ENCODE measurements around the gene HSDL2. TPM values are rescaled to one million over a fixed set of nuclear protein-coding genes. Genes with fewer than 3 reads are reported as not detected.
A peak's percentile ranks its signal among the peaks of the same experiment; 100 is the strongest.
"Not testable (repeated sequence)": the region's sequence is repeated elsewhere in the genome, so short reads cannot be mapped to it uniquely, and the experiment has no call there.

The HSDL2 gene
- total RNA-seq, 1 experiment from 2014 or later: 21.6 TPM

DNA sequence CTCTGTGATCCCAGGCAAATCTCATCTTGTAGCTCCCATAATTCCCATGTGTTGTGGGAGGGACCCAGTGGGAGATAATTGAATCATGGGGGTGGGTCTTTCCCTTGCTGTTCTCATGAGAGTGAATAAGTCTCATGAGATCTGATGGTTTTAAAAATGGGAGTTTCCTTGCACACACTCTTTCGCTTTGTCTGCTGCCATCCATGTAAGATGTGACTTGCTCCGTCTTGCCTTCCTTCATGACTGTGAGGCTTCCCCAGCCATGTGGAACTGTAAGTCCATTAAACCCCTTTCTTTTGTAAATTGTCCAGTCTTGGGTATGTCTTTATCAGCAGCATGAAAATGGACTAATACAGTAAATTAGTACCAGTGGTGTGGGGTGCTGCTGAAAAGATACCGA lies 14.7 kb upstream of the HSDL2 start:
- DNase-seq (ENCODE audit: low read depth): not testable (repeated sequence)

DNA sequence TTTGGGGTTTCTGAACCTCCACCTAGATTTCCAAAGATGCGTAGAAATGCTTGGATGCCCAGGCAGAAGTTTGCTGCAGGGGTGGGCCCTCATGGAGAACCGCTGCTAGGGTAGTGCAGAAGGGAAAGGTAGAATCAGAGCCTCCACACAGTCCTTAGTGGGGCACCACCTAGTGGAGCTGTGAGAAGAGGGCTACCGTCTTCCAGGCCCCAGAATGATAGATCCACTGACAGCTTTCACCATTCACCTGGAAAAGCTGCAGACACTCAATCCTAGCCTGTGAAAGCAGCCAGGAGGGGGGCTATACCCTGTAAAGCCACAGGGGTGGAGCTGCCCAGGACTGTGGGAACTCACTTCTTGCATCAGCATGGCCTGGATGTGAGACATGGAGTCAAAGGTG lies 13.3 kb upstream of the HSDL2 start:
- DNase-seq (ENCODE audit: low read depth): no peak

DNA sequence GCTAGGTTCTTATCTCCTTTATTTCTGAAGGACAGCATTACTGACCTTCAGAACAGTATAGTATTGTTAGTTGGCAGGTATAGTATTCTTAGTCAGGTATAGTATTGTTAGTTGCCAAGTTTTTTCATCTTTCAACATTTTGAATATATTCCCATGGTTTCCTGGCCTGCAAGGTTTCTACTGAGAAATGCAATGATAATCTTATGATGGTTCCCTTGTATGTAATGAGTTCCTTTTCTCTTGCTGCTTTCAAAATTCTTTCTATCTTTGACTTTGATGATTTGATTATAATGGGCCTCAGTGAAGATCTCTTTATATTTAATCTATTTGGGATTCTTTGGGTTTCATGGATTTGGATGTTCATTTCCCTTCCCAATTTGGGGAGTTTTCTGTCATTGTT lies 12.4 kb upstream of the HSDL2 start:
- DNase-seq (ENCODE audit: low read depth): no peak

DNA sequence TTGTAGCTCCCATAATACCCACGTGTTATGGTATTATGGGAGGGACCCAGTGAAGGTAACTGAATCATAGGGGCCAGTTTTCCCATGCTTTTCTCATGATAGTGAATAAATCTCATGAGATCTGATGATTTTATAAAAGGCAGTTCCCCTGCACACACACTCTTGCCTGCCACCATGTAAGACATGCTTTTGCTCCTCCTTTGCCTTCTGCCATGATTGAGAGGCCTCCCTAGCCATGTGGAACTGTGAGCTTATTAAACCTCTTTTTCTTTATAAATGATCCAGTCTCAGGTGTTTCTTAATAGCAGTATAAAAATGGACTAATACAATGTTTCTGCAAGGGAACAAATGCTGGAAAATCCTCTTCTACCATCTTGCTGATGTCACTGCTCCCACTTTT lies 10.1 kb upstream of the HSDL2 start:
- no peak for DNase-seq (ENCODE audit: low read depth)

DNA sequence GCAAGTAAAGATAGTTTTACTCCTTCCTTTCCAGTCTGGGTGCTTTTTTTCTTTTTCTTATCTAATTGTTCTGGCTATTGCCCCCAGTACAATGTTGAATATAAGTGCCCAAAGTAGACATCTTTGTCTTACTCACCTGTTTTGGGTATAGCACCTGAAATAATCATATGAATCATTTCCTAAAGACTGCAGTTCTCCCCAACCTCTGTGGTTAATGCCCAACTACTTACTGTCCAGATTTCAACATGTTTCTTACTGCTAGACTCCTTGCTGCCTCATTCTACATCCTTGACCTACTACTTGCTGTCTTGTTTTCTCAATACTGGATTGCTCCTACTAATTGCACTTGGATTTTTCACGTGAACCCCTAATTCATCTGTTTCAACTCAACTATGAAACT lies 8.8 kb upstream of the HSDL2 start:
- DNase-seq (ENCODE audit: low read depth): peak; percentile 20

DNA sequence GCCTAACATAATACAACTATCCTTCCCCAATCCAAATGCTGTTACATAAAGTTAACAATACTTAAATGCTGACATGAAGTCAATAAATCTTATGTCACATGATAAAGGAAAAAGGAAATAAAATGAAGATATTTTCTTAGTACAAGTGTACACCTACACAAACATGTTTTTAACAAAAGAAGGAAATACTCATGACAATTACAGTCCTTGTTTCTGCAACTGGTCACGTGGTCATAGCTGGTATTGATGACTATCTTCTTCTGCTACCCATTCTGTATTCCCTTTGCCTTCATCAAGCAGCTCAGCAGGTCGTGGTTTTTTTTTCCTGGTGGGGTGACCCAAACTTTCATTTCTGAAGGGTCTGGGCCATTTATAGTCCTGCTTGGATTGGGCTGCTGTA lies 6.2 kb upstream of the HSDL2 start:
- not testable (repeated sequence) for DNase-seq (ENCODE audit: low read depth)

DNA sequence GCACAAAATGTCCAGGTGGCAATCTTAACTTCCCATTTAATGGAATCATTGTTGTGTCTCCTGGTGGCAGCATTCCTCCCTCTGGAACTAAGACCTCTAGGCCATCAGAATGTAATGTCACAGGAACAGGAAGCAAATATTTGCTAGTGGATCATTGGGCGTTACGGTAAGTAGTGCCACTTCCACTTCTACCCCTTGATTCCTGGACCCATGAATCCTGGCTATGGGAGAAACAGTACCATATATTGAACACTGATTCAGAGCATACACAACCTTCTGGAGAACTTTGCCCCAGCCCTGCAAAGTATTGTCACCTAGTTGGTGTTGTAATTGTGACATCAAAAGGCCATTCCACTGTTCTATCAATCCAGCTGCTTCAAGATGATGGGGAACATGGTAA lies 5.7 kb upstream of the HSDL2 start:
- DNase-seq (ENCODE audit: low read depth): not testable (repeated sequence)

DNA sequence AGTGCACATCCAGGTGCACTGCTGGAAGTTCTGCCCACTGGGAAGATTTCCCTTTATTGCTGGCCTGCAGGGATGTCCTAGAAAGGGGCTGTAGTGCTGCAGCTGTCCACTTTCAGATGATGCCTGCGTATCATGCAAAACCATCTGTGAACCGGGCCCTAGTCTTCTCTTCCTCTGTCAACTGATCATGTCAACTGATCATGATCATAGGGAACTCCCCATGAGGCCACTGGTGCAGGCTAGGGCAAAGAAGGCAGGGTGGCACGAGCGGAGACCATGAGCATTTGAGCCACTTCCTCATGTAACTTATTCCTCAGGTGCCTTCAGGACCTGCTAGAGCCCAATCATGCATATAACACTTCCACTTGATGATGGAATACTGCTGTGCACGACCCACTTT lies 4.5 kb upstream of the HSDL2 start:
- DNase-seq (ENCODE audit: low read depth): no peak

DNA sequence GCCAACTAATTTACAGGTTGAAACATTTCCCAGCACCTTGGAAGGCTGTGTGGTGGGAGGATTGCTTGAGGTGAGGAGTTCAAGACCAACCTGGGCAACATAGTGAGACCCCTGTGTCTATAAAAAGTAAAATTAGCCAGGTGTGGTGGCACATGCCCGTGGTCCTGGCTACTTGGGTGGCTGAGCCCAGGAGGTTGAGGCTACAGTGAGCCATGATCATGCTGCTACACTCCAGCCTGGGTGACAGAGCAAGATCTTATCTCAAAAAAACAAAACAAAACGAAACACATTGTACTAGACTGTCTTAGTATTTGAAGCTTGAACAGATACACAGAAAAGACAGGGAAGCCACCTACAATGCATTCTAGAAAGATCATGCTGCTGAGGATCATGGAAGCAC lies 2.8 kb upstream of the HSDL2 start:
- no peak for DNase-seq (ENCODE audit: low read depth)

DNA sequence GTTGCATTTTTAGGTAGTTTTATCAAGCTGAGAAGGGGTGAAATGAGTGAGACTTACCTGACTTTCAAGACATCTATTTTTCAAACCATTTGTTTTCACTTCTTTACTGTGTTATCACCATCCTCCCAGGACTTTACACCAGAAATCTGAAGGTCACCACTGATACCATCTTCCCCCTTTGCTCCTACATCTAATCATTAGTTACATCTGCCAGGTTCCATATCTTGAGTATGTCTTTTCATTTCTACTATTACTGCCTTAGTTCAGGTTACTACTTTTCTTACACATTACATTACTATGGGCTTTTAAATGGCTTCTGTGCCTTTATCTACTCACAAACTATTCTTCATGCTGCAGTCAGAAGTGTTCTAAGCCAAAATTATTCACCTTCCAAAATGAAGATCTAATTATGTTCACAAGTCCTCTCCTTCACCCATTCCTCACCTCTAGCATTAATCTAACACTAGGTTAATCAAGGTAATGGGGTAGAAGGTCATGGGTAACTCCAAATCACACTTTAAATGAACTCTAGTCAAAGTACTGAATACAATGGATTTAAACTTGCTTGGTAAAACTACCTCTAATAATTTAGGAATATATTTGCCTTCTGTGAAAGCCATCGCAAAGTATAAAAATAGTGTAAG lies 2.1 kb upstream of the HSDL2 start:
- no peak for DNase-seq (ENCODE audit: low read depth)

DNA sequence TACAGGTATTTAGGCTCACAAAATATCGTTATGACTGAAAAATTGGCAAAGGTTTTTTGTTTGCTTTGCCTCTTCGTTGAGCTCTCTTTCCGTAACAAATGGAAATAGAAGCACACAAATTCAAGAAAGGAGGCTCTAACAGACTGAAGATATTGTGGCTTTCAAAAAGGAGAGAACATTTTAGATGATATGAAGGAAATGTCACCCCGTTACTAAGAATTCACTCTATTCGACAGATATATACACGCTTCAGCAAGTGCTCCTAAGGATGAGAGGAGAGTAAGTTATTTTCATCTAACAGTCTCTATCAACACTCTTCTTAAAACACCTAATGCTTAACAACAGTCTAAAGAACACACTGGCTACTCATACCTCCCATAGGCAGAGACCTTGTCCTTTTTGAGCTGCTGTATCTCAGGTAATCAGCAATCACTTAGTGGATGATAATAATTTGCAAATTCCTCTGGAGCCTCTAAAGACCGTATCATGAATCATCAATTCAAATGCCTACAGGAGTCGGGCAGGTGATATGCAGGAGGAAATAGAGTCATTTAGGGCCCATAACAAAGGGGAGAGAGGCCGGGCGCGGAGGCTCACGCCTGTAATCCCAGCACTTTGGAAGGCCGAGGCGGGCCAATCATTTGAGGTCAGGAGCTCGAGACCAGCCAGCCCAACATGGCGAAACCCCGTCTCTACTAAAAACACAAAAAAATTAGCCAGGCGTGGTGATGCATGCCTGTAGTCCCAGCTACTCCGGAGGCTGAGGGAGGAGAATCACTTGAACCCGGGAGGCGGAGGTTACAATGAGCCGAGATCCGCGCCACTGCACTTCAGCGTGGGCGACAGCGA lies 1.4 kb upstream of the HSDL2 start:
- DNase-seq (ENCODE audit: low read depth): peak; percentile 27

DNA sequence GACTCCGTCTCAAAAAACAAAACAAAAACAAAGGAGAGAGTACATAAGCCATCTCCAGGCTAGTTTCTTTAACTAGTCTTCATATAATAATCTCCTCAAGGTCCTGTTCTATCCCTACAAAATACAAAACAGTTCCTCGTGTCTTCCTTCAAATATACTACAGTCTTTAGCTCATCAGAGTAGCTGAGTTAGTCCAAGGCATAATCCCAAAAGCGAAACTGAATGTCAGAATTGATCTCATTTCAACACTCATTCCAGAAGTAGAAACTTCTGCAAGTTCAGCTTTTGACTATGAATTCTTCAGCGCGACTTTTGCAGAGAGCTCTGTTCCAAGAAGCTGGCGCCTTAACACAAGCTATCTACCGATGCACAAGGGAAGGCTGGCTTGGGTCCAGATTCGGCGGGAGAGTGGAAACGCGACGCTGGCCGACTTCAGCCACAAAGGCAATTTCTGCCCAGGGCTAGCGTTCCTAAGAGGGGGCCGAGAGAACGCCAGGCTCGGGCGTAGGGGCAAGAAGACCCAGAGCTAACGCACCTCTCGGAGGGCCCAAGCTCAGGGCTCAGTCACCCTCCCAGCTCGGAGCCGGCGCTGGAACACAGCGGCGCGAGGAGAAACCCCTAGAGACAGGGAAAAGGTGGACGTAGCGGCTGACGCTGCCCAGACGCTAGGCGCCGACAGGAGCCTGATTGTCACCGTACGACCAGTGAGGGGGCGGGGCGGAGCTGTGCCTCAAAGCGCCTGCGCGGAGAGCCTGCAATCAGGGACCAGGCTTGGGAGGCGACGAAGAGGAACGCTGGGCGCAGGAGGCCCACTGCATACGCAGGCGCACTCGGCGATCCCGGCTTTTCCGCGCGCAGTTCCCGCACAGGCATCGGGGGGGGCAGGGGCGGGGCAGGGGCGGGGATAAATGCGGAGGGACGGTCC lies 469 bp upstream of the HSDL2 start:
- DNase-seq (ENCODE audit: low read depth): peak; percentile 98

DNA sequence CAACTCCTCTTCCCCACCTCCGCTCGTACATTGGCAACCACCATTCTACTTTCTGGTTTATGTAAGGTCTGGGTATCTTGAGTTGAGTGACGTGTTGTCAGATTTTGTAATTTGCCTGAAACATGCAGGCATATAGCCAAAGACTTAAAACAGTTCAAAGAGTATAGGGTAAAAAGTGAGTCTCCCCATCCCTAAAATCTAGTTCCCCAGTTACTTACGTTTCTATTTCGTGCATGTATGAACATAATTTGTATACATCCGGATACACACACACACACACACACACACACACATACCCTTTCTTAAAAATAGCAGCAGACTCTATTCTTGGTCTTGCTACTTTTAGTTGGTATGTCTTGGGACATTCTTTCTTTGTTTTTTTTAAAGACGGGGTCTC lies 915 bp downstream of the HSDL2 start:
- DNase-seq (ENCODE audit: low read depth): no peak

DNA sequence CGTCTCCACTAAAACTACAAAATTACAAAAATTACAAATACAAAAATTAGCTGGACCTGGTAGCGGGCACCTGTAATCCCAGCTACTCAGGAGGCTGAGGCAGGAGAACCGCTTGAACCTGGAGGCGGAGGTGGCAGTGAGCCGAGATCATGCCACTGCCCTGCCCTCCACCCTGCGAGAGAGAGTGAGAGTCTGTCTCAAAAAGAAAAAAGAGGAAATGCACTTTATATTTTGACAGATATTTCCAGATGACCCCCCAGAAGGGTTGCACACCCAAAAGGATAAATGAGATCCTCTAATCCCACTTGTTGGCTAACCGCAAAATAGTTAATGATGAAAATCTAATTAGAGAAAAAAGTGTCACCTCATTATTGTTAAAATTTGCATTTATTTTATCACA lies 2.2 kb downstream of the HSDL2 start:
- no peak for DNase-seq (ENCODE audit: low read depth)

DNA sequence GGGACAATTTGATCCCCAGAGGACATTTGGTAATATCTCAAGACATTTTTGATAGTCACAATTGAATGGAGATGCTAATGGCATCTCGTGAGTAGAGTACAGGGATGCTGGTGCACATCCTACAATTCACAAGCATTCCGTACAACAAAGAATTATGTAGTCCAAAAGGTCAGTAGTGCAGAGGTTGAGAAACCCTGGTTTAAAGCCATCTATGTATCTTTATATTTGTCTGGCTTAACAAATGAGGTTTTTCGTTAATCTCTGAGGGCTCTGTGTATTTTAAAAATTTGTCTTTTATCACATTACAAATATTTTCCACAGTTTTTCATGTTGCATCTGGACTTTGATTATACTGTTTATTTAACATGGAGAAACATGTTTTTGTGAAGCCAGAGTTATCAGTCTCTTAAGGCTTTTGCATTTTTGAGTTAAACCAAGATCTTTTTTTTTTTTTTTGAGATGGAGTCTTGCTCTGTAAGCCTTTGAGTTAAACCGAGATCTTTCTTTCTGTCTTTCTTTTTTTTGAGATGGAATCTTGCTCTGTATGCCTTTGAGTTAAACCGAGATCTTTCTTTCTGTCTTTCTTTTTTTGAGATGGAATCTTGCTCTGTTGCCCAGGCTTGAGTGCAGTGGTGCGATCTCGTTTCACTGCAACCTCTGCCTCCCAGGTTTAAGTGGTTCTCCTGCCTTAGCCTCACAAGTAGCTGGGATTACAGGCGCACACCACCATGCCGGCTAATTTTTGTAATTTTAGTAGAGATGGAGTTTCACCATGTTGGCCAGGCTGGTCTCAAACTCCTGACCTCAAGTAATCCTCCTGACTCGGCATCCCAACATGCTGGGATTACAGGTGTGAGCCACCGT lies 2.8 kb downstream of the HSDL2 start:
- no peak for DNase-seq (ENCODE audit: low read depth)

DNA sequence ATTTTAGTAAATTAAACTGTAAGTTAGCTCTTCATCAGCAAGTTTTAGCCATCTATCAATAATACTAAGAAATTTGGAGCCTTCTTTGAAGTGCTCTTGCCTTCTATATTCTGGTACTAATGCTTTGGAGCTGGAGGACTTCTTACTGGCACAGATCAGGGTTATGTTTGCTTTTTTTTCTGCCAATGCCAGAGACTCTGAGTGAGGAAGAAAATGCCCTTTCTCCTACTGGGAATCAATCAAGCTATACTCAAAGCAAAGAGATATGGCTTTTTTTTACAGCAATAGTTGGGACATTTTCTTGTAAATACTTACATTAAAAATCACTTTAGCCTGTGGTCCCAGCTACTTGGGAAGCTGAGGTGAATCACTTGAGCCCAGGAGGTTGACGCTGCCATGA lies 4.3 kb downstream of the HSDL2 start:
- no peak for DNase-seq (ENCODE audit: low read depth)

DNA sequence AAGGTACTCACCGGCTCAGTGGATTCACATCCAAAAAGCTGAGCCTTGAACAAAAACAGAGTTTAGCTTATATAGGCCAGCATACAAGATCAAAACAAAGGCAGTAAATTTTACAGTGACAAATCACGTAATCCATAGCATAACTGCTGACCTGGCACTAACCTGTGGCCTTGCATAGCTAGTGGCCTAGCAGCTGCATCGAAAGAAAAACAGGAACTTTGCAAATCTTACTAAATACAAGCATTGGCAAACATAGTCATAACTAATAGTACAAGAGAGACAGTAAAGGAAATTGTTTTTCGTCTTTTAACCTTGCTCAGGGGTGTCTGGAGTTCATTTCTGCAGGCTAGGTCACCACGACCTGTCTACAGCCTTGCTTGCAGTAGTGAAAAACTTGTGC lies 4.8 kb downstream of the HSDL2 start:
- no peak for DNase-seq (ENCODE audit: low read depth)

DNA sequence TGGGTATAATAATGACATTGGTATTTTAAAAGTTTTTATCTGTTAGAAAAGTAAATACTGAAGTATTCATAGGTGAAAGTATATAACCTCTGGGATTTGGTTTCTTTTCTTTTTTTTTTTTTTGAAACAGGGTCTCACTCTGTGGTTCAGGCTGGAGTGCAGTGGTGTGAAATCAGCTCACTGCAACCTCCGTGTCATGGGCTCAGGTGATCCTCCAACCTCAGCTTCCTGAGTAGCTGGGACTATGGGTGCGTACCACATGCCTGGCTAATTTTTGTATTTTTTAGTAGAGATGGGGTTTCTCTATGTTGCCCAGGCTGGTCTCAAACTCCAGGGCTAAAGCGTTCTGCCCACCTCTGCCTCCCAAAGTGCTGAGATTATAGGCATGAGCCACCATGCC lies 7.2 kb downstream of the HSDL2 start:
- no peak for DNase-seq (ENCODE audit: low read depth)

DNA sequence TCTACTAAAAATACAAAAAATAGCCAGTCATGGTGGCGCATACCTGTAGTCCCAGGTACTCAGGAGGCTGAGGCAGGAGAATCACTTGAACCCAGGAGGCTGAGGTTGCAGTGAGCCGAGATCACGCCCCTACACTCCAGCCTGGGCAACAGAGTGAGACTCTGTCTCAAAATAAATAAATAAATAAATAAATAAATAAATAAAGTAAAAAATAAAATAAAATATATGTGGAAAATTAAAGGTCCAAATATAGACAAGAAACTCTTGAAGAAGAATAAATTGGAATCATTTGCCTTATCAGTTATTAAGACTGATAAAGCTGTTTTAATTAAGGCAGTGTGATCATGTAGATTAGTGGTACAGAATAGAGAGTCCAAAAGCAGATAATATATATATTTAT lies 10.0 kb downstream of the HSDL2 start:
- DNase-seq (ENCODE audit: low read depth): not testable (repeated sequence)

DNA sequence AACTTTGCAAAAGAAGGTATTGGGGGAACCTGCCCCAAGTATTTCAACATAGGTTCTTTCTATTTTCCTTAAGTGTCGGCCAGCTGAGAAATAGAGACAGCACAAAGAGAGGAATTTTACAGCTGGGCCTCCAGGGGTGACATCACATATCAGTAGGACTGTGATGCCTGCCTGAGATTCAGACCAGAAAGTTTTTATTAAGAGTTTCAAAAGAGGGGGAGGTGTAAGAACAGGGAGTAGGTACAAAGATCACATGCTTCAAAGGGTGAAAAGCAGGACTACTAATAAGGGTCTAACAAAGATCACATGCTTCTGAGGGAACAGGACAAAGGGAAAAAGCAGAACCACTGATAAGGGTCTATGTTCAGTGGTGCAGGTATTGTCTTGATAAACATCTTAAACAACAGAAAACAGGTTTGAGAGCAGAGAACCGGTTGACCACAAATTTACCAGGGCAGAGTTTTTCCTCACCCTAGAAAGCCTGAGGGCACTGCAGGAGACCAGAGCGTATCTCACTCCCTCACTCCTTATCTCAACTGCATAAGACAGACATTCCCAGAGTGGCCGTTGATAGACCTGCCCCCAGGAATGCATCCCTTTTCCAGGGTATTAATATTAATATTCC lies 12.1 kb downstream of the HSDL2 start:
- not testable (repeated sequence) for DNase-seq (ENCODE audit: low read depth)

DNA sequence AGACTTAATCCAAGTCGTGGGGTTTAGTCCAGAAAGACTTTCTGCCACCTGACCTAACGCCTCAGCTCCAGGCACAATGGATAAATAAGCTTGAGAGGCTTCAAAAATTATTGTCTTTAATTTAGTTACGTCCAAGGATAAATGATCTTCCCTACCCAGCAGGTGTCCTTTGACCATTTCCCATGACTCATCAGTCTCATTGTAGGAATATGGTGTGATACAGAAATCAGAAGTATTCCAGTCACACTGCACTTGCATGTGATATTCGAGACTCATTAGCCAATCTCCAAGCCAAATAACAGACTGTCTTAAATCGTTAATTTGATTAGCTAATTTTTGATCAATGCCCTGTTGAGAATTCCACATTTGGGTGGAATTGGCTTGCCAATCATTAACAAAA lies 13.2 kb downstream of the HSDL2 start:
- peak; percentile 52 for DNase-seq (ENCODE audit: low read depth)
